Caco-2 (cell line): Measurements from ENCODE around the gene SEMA4C. TPM values are rescaled to one million over a fixed set of nuclear protein-coding genes. Genes with fewer than 3 reads are reported as not detected.

ENCODE experiments used
- BruUV-seq: library from RNA; stranded (reverse); fragments of 400-500 nt; replicated peaks from 2 replicates; lab custom pipeline; 2021; lab: Mats Ljungman, UMichigan
- CTCF ChIA-PET: fragments of 300-600 bp; sonication (Branson Sonifier 250); formaldehyde crosslinking; loops from one replicate; lab custom pipeline; 2022; ENCODE audit warnings: antibody characterized with exemption; lab: Charles Lee
- POLR2A ChIA-PET: fragments of 300-600 bp; sonication (Branson Sonifier 250); formaldehyde crosslinking; loops from one replicate; lab custom pipeline; 2022; ENCODE audit warnings: antibody characterized with exemption; lab: Charles Lee
- DNase-seq, 2 experiments: peaks; one replicate each; pipeline versions ENCODE4 v3.0.0 to v3.0.0-alpha.2; 2020 to 2022
- H3K27me3 ChIP-seq: replicated peaks from 2 replicates; pipeline ENCODE4 v1.6.0; 2011; ENCODE audit warnings: low read length; ENCODE audit not compliant: control insufficient read depth, insufficient read depth
- H3K36me3 ChIP-seq: 2 replicates; pipeline ENCODE4 v1.5.1; 2011; ENCODE audit warnings: low read length; ENCODE audit not compliant: control insufficient read depth, insufficient read depth
- H3K4me1 ChIP-seq: fragments of 250-450 bp; sonication (Bioruptor Pico); 2 replicates; pipeline ENCODE4 v1.5.1; 2020; ENCODE audit warnings: mild to moderate bottlenecking
- H3K4me3 ChIP-seq: 2 replicates; pipeline ENCODE4 v1.5.1; 2011; ENCODE audit warnings: low read depth, mild to moderate bottlenecking, control low read depth, low read length
- H3K9me3 ChIP-seq: fragments of 250-450 bp; sonication (Bioruptor Pico); 2 replicates; pipeline ENCODE4 v1.5.1; 2020; ENCODE audit warnings: mild to moderate bottlenecking, moderate library complexity
- H3K27ac Mint-ChIP-seq: one replicate; pipeline ENCODE4 v1.8.0; 2022; ENCODE audit warnings: mixed read lengths; ENCODE audit not compliant: unreplicated experiment
- H3K27me3 Mint-ChIP-seq: one replicate; pipeline ENCODE4 v1.8.0; 2022; ENCODE audit warnings: mixed read lengths; ENCODE audit not compliant: insufficient read depth, unreplicated experiment
- H3K36me3 Mint-ChIP-seq: one replicate; pipeline ENCODE4 v1.8.0; 2022; ENCODE audit warnings: mild to moderate bottlenecking, mixed read lengths; ENCODE audit not compliant: insufficient read depth, unreplicated experiment
- H3K4me1 Mint-ChIP-seq: one replicate; pipeline ENCODE4 v1.8.0; 2022; ENCODE audit warnings: low read depth, mixed read lengths; ENCODE audit not compliant: unreplicated experiment
- H3K4me3 Mint-ChIP-seq: one replicate; pipeline ENCODE4 v1.8.0; 2022; ENCODE audit warnings: mild to moderate bottlenecking, moderate library complexity, mixed read lengths; ENCODE audit not compliant: unreplicated experiment
- H3K9me3 Mint-ChIP-seq: one replicate; pipeline ENCODE4 v1.8.0; 2022; ENCODE audit warnings: mixed read lengths; ENCODE audit not compliant: unreplicated experiment
- CTCF ChIP-seq, 2 experiments: fragments of 200-600 bp in 1 of 2; IDR thresholded peaks; 1 replicate in 1 of 2; 2 replicates in 1 of 2; pipeline versions ENCODE4 v1.5.1 to v1.8.0; 2011 to 2022; ENCODE audit warnings: antibody characterized with exemption in 1 of 2, control low read depth in 1 of 2, inconsistent platforms in 1 of 2, low read depth in 1 of 2, low read length in 1 of 2, mild to moderate bottlenecking in 1 of 2, moderate library complexity in 1 of 2; ENCODE audit not compliant: insufficient read depth in 1 of 2, severe bottlenecking in 1 of 2, unreplicated experiment in 1 of 2
- intact Hi-C: fragments of 100-400 bp; cut with micrococcal nuclease; formaldehyde crosslinking; loops from one replicate; pipeline ENCODE4 v1.10.0; 2022; ENCODE audit not compliant: unreplicated experiment
- total RNA-seq: library from RNA; stranded (reverse); gene quantifications from 2 replicates; pipeline ENCODE4 v1.2.3, GENCODE V29; 2022

SEMA4C gene
- total RNA-seq, 1 experiment from 2014 or later = 29.9 TPM

GRCh38 chr2:96918092-96918753 lies 48.3 kb upstream of the SEMA4C start:
- DNase-seq = no peak
- Histone ChIP-seq H3K4me3 (no peak overlapping the region), H3K36me3 (no peaks in the 10 kb centered on the region), H3K4me1 (peaks cover 24% of the 10 kb centered on the region), H3K27me3 (no peaks in the 10 kb centered on the region), H3K9me3 (no peaks in the 10 kb centered on the region)
- H3K27me3 Mint-ChIP-seq = no peaks in the 10 kb centered on the region
- H3K4me1 Mint-ChIP-seq = peaks cover 45% of the 10 kb centered on the region
- H3K36me3 Mint-ChIP-seq = no peaks in the 10 kb centered on the region
- H3K4me3 Mint-ChIP-seq = no peak overlapping the region
- intact Hi-C loops = no loop called here
- H3K9me3 Mint-ChIP-seq = no peaks in the 10 kb centered on the region
- ChIA-PET CTCF (no interaction called here), POLR2A (no interaction called here)
- TF ChIP-seq CTCF (IDR thresholded peaks at IDR 0.05; ENCODE audit: insufficient read depth in 1 of 2, low read depth in 1 of 2, low read length in 1 of 2, severe bottlenecking in 1 of 2, unreplicated experiment in 1 of 2) = no peak
- no TSS peak for BruUV-seq
- H3K27ac Mint-ChIP-seq = peak overlapping the region; percentile 28

GRCh38 chr2:96916646-96917543 lies 47.0 kb upstream of the SEMA4C start:
- H3K9me3 ChIP-seq = no peaks in the 10 kb centered on the region
- no TSS peak for BruUV-seq
- DNase-seq = no peak
- no peaks in the 10 kb centered on the region for H3K27me3 ChIP-seq
- H3K4me3 ChIP-seq = no peak overlapping the region
- TF ChIP-seq CTCF (IDR thresholded peaks at IDR 0.05; ENCODE audit: insufficient read depth in 1 of 2, low read depth in 1 of 2, low read length in 1 of 2, severe bottlenecking in 1 of 2, unreplicated experiment in 1 of 2) = no peak
- CTCF ChIA-PET = no interaction called here
- Mint-ChIP-seq H3K4me3 (no peak overlapping the region), H3K36me3 (no peaks in the 10 kb centered on the region), H3K4me1 (peaks cover 53% of the 10 kb centered on the region), H3K9me3 (no peaks in the 10 kb centered on the region), H3K27ac (no peak overlapping the region), H3K27me3 (no peaks in the 10 kb centered on the region)
- intact Hi-C loops = loop anchor here (2.0 kb wide), 1 partner anchor 34 kb away; no protein-coding TSS in a partner anchor
- POLR2A ChIA-PET = interaction anchor here (0.5 kb wide), 1 partner anchor 79 kb away, joined by 3 read pairs; no protein-coding TSS in a partner anchor
- peaks cover 24% of the 10 kb centered on the region for H3K4me1 ChIP-seq
- H3K36me3 ChIP-seq = no peaks in the 10 kb centered on the region

- BruUV-seq = no TSS peak
- no peak overlapping the region for H3K4me3 ChIP-seq
- no peaks in the 10 kb centered on the region for H3K36me3 ChIP-seq
- no peaks in the 10 kb centered on the region for H3K27me3 ChIP-seq
- H3K9me3 ChIP-seq = no peaks in the 10 kb centered on the region
- Mint-ChIP-seq H3K4me1 (peaks cover 53% of the 10 kb centered on the region), H3K36me3 (no peaks in the 10 kb centered on the region), H3K9me3 (no peaks in the 10 kb centered on the region), H3K27ac (no peak overlapping the region), H3K27me3 (no peaks in the 10 kb centered on the region), H3K4me3 (no peak overlapping the region)
- H3K4me1 ChIP-seq = peaks cover 24% of the 10 kb centered on the region
- peak in 1 of 2 experiments; percentile 54 for DNase-seq
- ChIA-PET CTCF (interaction anchor here (0.6 kb wide), 1 partner anchor 35 kb away, joined by 3 read pairs; no protein-coding TSS in a partner anchor), POLR2A (no interaction called here)
- TF ChIP-seq CTCF (IDR thresholded peaks at IDR 0.05; ENCODE audit: insufficient read depth in 1 of 2, low read depth in 1 of 2, low read length in 1 of 2, severe bottlenecking in 1 of 2, unreplicated experiment in 1 of 2) = peak in 1 of 2 experiments; percentile 14
- intact Hi-C loops = loop anchor here (2.0 kb wide), 1 partner anchor 35 kb away; no protein-coding TSS in a partner anchor
Measured at GRCh38 chr2:96916156-96916630, 46.3 kb upstream of the SEMA4C start.
